ENCODE data around the gene KCNK2.

- no peak for TF ChIP-seq CTCF (optimal IDR thresholded peaks at IDR 0.05 in 1 of 3, IDR thresholded peaks at IDR 0.05 in 1 of 3, conservative IDR thresholded peaks at IDR 0.05 in 1 of 3; ENCODE audit: extremely low read depth in 1 of 3, insufficient read depth in 2 of 3, low read length in 3 of 3)
- TF ChIP-seq EZH2 (IDR thresholded peaks at IDR 0.05; ENCODE audit: low read length), result no peak
These were observed 194.0 kb downstream of the KCNK2 start for GRCh38 chr1:215276582-215276981.

Data from keratinocyte (primary cell).